HG03103 (cell line): ENCODE results near the gene DRD3.
A peak's percentile ranks its signal among the peaks of the same experiment; 100 is the strongest.

Experiments used
- ATAC-seq: cut with Tn5 transposase; IDR thresholded peaks from one replicate; pipeline ENCODE4 v1.9.1; 2021; ENCODE audit warnings: low read depth; ENCODE audit not compliant: unreplicated experiment

DRD3 gene

GRCh38 chr3:114178770-114179368 is at the start of gene DRD3:
Gene DRD3 (minus strand): TSS chr3:114179052. CDS start chr3:114171992, 7,060 bp downstream.
- ATAC-seq: no peak

GRCh38 chr3:114227076-114227475 is 48.2 kb upstream of the DRD3 start:
- ATAC-seq: no peak

GRCh38 chr3:114226313-114226712 is 47.5 kb upstream of the DRD3 start:
- ATAC-seq: no peak

- peak; percentile 78 for ATAC-seq
These were observed 44.3 kb upstream of the DRD3 start for GRCh38 chr3:114223143-114223542.

GRCh38 chr3:114221881-114222264 is 43.0 kb upstream of the DRD3 start:
- no peak for ATAC-seq

GRCh38 chr3:114221165-114221880 is 42.5 kb upstream of the DRD3 start:
- ATAC-seq: no peak

GRCh38 chr3:114219741-114220140 is 40.9 kb upstream of the DRD3 start:
- no peak for ATAC-seq

GRCh38 chr3:114218578-114219185 is 39.8 kb upstream of the DRD3 start:
- ATAC-seq: no peak

- ATAC-seq: no peak
These were observed 39.2 kb upstream of the DRD3 start for GRCh38 chr3:114218006-114218405.

GRCh38 chr3:114217266-114217665 is 38.4 kb upstream of the DRD3 start:
- no peak for ATAC-seq

- no peak for ATAC-seq
These were observed 37.5 kb upstream of the DRD3 start for GRCh38 chr3:114216186-114216970.

GRCh38 chr3:114214542-114215341 is 35.9 kb upstream of the DRD3 start:
- ATAC-seq: no peak

- ATAC-seq: peak; percentile 71
These were observed 35.0 kb upstream of the DRD3 start for GRCh38 chr3:114213627-114214541.

GRCh38 chr3:114213292-114213626 is 34.4 kb upstream of the DRD3 start:
- ATAC-seq: peak; percentile 8

- ATAC-seq: no peak
These were observed 33.8 kb upstream of the DRD3 start for GRCh38 chr3:114212646-114213045.

- ATAC-seq: peak; percentile 93
These were observed 28.9 kb upstream of the DRD3 start for GRCh38 chr3:114207768-114208167.

GRCh38 chr3:114206342-114206741 is 27.5 kb upstream of the DRD3 start:
- no peak for ATAC-seq

- no peak for ATAC-seq
These were observed 26.7 kb upstream of the DRD3 start for GRCh38 chr3:114205541-114205940.

- no peak for ATAC-seq
These were observed 15.9 kb upstream of the DRD3 start for GRCh38 chr3:114194750-114195149.
